GM12801 (cell line): ENCODE data around the gene SLC7A9.

Source experiments
- TF ChIP-seq, protein P1 (sequence below): IDR thresholded peaks from one replicate; pipeline ENCODE4 v1.5.1; 2011; ENCODE audit warnings: control low read depth; ENCODE audit not compliant: insufficient read length; ENCODE audit errors: extremely low read depth

The SLC7A9 gene

DNA sequence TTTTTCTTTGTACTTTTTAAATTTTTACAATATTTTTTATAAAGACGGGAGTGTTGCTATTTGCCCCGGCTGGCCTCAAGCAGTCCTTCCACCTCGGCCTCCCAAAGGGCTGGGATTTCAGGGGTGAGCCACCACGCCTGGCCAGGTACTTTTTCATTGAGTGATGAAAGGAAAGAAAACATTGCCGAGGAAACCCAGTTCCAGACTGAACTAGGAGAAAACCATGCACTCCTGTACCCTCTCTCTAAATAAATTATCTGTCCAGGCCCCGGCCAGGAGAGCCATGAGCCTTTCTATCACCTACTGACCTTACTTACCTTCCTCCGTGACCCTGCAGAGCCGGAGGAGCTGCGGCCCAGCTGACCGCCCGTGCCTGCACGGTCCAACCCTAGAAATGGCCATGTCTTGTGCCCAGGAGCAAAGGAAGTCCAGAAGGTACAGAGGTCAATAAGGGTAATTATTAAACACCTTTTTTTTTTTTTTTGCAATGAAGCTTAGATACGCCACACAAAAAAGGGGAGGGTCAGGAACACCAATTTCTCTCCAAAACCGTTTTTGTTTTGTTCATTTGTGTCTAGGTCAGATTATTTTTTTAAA, at the start of gene SLC7A9:
TSS of gene SLC7A9 (minus strand) at position 399 of the 597 bp plus-strand sequence. CDS start 1,233 bp downstream, outside the sequence.
- TF ChIP-seq, protein P1, sequence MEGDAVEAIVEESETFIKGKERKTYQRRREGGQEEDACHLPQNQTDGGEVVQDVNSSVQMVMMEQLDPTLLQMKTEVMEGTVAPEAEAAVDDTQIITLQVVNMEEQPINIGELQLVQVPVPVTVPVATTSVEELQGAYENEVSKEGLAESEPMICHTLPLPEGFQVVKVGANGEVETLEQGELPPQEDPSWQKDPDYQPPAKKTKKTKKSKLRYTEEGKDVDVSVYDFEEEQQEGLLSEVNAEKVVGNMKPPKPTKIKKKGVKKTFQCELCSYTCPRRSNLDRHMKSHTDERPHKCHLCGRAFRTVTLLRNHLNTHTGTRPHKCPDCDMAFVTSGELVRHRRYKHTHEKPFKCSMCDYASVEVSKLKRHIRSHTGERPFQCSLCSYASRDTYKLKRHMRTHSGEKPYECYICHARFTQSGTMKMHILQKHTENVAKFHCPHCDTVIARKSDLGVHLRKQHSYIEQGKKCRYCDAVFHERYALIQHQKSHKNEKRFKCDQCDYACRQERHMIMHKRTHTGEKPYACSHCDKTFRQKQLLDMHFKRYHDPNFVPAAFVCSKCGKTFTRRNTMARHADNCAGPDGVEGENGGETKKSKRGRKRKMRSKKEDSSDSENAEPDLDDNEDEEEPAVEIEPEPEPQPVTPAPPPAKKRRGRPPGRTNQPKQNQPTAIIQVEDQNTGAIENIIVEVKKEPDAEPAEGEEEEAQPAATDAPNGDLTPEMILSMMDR, result no peak

DNA sequence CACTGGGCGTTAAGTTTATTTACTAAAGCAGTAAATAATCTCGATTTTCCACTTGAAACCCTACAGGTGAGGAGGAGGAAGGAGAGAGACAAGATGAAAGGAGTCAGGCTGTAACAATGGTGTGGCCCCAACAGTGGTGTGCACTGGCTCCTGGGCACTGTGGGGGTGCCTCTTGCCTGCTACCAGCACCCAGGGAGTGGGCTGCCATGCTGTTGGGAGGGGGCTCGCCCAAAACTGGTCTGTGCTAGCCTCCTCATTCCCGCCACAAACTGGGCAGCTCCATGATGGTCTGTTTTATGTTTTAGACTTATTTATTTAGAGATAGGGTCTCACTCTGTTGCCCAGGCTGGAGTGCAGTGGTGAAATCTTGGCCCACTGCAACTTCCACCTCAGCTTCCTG, 49.8 kb upstream of the SLC7A9 start:
- TF ChIP-seq, protein P1, result no peak

DNA sequence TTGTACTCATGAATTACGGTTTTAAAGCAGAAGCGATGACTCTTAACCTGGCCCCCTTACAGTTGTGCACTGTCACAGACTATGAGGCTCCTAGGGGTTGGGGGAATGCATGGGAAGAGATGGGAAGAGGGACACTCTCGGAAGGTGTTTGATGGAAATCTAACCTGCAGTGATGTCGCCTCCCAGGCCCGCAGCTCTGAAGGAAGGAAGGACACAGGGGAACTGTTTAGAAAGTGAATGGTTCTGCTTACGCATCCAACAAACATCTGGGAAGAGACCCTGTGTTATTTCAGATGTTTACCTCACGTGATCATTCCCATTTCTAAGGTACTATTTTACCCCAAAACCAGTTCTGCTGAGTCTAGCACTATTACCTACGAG, 48.0 kb upstream of the SLC7A9 start:
- TF ChIP-seq, protein P1, result no peak

DNA sequence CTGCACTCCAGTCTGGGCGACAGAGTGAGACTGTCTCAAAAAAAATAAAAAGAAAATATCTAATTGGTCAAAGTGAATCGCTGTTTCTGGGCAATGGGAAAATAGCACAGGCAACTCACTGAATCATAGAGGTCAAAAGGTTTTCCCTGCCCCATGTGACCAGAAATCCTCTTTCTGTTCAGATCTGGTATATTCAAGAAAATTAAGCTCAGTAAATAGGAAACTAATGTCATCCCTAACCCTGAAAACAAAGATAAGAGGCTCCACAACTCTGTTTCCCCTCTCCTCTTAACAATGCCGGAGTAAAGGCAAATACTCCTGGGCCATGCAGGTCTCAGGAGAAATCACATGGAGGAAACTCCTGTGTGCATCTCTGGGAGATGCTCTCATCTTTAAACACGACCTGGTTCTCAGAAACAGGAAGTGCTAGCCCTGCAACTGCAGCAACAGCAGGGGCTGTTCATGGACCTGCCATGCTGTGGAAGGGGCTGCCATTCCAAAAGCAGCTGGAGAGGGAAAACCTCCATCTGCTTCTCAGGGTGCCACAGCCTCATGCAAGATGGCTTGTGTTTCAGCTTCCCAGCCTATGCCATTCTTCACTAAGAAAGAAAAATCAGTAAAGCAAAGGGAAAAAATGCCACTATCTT, 47.5 kb upstream of the SLC7A9 start:
- TF ChIP-seq, protein P1, result no peak

DNA sequence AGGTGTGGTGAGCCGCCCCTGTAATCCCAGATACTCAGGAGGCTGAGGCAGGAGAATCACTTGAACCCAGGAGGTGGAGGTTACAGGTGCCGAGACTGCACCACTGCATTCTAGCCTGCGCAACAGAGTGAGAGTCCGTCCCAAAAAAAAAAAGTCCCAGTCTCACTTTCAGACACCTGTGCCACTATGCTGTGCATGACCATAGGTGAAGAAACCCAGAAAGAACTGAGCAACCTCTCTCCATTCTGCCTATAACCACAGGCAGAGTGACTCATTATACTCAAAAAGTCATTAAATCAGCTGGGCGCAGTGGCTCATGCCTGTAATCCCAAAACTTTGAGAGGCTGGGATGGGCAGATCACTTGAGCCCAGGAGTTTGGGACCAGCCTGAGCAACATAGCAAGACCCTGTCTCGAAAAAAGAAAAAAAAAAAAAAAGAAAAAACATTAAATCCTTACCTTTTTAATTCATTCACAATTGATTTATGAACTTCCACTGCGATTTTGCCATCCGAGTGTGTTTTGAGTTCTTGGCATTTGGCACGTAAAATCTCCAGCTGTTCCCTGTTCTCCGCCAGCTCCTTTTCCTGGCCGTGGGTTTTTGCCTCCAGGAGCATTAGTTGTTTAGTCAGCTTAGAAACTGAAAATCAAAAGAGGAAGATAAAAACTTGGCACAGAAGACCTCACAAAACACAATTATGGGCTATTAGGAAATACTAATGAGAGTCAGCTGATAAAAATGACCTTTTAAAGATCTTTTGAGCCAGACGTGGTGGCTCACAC, 45.5 kb upstream of the SLC7A9 start:
- TF ChIP-seq, protein P1, result no peak

DNA sequence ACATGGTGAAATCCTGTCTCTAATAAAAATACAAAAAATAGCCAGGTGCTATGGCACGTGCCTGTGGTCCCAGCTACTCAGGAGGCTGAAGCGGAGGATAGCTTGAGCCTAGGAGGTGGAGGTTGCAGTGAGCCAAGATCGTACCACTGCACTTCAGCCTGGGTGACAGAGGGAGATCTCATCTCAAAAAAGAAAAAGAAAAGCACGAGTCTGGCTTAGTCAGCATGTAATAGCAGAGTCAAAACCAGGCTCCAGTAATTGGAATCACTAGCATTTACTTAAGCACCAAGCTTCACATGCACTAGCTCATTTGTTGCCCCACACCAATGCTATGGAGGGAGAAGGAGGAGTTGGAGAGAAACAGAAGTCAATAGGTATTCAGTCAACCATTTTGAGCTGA, 41.9 kb upstream of the SLC7A9 start:
- TF ChIP-seq, protein P1, result no peak

DNA sequence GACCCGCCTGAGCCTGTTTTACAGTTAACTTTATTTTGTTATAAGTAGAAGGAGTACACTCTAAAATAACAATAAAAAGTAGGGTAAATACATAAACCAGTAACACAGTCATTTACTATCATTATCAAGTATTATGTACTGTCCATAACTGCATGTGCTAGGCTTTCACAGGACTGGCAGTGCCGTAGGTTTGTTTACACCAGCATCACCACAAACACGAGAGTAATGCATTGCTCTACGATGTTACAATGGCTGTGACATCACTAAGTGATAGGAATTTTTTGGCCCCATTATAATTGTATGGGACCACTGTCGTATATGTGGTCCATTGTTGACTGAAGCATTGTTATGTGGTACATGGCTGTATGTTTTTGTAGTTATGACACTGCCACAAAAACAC, 41.3 kb upstream of the SLC7A9 start:
- TF ChIP-seq, protein P1, result no peak
